Measurements from ENCODE around the gene GALNT9. TPM values are rescaled to one million over a fixed set of nuclear protein-coding genes. Genes with fewer than 3 reads are reported as not detected.

Gene GALNT9
- total and polyA plus RNA-seq, 9 donors: 0.12 to 21.9 (median 1.3) TPM; not detected in 1

DNA sequence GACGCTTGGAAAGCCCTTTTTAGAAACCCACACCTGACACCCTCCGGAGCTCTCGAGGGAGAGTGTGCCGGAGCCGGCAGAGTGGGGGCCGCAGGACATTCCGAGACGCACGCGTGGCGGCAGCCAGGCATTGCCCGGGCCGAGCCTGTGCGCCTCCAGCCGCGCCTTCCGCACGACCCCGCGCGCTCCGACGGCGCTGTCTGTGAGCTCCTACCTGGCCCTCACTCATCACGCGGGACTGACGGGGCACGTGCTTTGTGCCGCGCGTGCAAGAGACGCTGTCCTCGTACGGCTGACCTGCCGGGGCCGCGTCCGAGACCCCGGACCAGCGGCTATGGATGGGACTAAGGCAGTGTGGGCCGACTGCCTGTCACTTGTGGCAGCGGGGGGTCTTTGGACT, 5.2 kb downstream of the GALNT9 start:
- Histone ChIP-seq H3K9me3 (no peaks in the 10 kb centered on the region), H3K36me3 (no peaks in the 10 kb centered on the region), H3K4me1 (ENCODE audit: insufficient read depth) (peaks cover 3% of the 10 kb centered on the region), H3K27ac (no peak overlapping the region), H3K27me3 (no peaks in the 10 kb centered on the region), H3K4me3 (no peak overlapping the region)
- no peak for DNase-seq
- intact Hi-C loops (cut with DNase I): no loop called here
- 90 to 92% (median 92%) methylated on average over 42 of the region's 42 CpGs for WGBS, 3 donors
- TF ChIP-seq POLR2A (IDR thresholded peaks at IDR 0.05) (no peak), EP300 (IDR thresholded peaks at IDR 0.05) (no peak), CTCF (IDR thresholded peaks at IDR 0.05) (no peak)

DNA sequence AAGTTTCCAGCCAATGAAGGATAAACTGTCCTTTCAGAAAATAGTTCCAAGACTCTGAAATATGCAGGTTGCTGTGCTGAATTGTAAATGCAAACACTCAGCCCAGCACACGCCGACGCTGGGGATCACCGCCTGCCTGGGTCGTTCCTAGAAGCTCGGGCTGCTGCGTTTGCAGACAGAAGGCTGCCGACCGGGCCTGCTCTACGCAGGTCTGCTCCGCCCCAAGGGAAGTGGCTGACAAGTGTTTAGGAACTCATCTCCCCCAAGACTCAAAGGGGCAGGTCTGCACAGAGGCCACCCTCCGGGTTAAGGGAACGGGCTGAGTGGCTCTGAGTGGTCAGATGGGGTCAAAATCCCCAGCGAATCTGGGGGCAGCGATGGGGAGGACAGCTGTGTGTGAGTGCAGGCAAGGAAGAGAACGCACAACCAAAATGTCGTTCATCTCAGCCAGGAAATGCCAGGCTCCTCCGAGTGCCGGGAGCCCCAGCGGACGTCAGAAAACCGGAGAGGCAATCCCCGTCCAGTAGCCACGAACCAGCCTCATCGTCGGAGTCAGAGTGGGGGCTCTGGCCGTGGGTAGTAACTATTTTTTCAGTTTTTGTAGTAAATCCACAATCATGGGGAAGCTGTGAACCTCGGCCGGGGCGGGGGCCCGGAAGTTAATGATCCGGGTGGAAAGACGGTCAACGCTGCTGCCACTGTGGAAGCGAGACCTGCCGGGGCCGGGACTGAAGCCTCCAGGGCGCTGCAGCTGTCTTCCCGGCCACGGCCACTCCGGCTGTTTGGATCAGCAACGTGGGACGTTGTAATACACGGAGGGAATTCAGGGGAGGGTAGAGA, 6.0 kb downstream of the GALNT9 start:
- WGBS, 3 donors: 51 to 66% (median 52%) methylated on average over 44 of the region's 44 CpGs
- Histone ChIP-seq H3K4me3 (no peak overlapping the region), H3K4me1 (ENCODE audit: insufficient read depth) (no peaks in the 10 kb centered on the region), H3K27me3 (no peaks in the 10 kb centered on the region), H3K36me3 (no peaks in the 10 kb centered on the region), H3K9me3 (no peaks in the 10 kb centered on the region), H3K27ac (no peak overlapping the region)
- intact Hi-C loops (cut with DNase I): no loop called here
- TF ChIP-seq EP300 (IDR thresholded peaks at IDR 0.05): no peak
- no peak for TF ChIP-seq POLR2A (IDR thresholded peaks at IDR 0.05)
- TF ChIP-seq CTCF (IDR thresholded peaks at IDR 0.05): no peak
- no peak for DNase-seq

- WGBS, 3 donors: 63 to 70% (median 65%) methylated on average over 43 of the region's 43 CpGs
- no peak for DNase-seq
These were observed 6.9 kb downstream of the GALNT9 start for GRCh38 chr12:132322206-132323132.

More at GRCh38 chr12:132322206-132323132, 6.9 kb downstream of the GALNT9 start:
- Histone ChIP-seq H3K4me1 (ENCODE audit: insufficient read depth) (no peaks in the 10 kb centered on the region), H3K4me3 (no peak overlapping the region), H3K36me3 (no peaks in the 10 kb centered on the region), H3K27ac (no peak overlapping the region), H3K27me3 (no peaks in the 10 kb centered on the region), H3K9me3 (no peaks in the 10 kb centered on the region)
- TF ChIP-seq EP300 (IDR thresholded peaks at IDR 0.05) (no peak), CTCF (IDR thresholded peaks at IDR 0.05) (no peak), POLR2A (IDR thresholded peaks at IDR 0.05) (no peak)
- intact Hi-C loops (cut with DNase I): no loop called here

Data from ovary (tissue), 9 donors.